PC-3 (cell line): ENCODE data around the gene TMEM60. TPM values are rescaled to one million over a fixed set of nuclear protein-coding genes. Genes with fewer than 3 reads are reported as not detected.
"Not testable (repeated sequence)": the region's sequence is repeated elsewhere in the genome, so short reads cannot be mapped to it uniquely, and the experiment has no call there.

Source experiments
- ATAC-seq: fragments of 200-7000 bp; cut with Tn5 transposase; 2 replicates; pipeline ENCODE4 v1.9.1; 2020; ENCODE audit warnings: mild to moderate bottlenecking, moderate library complexity
- BruUV-seq: library from RNA; stranded (reverse); fragments of 400-500 nt; replicated peaks from 2 replicates; lab custom pipeline; 2021; lab: Mats Ljungman, UMichigan
- CTCF ChIA-PET: fragments of 300-600 bp; sonication (Branson Sonifier 250); formaldehyde crosslinking; loops from one replicate; lab custom pipeline; 2022; ENCODE audit warnings: antibody characterized with exemption; lab: Charles Lee
- POLR2A ChIA-PET: fragments of 300-600 bp; sonication (Branson Sonifier 250); formaldehyde crosslinking; loops from one replicate; lab custom pipeline; 2022; ENCODE audit warnings: antibody characterized with exemption; ENCODE audit not compliant: unreplicated experiment; lab: Charles Lee
- DNase-seq: peaks from one replicate; pipeline ENCODE4 v3.0.0-alpha.2; 2015
- H2AFZ ChIP-seq: fragments of 300-600 bp; sonication (generic); 2 replicates; pipeline ENCODE4 v1.6.0; 2016; ENCODE audit warnings: antibody characterized with exemption, low read length
- H3F3A ChIP-seq: fragments of 300-600 bp; sonication (generic); one replicate; pipeline ENCODE4 v1.6.0; 2017; ENCODE audit warnings: antibody characterized with exemption, low read length, control low read depth, mild to moderate bottlenecking; ENCODE audit not compliant: unreplicated experiment
- H3K27ac ChIP-seq: fragments of 300-600 bp; sonication (generic); 2 replicates; pipeline ENCODE4 v1.5.1; 2016; ENCODE audit warnings: mild to moderate bottlenecking, low read length
- H3K27me3 ChIP-seq: fragments of 300-600 bp; sonication (generic); 2 replicates; pipeline ENCODE4 v1.6.1; 2016; ENCODE audit warnings: low read length, mixed read lengths
- H3K36me3 ChIP-seq: fragments of 300-600 bp; sonication (generic); 2 replicates; pipeline ENCODE4 v1.6.1; 2016; ENCODE audit warnings: low read depth, mixed run types, low read length, mixed read lengths
- H3K4me1 ChIP-seq: fragments of 300-600 bp; sonication (generic); 2 replicates; pipeline ENCODE4 v1.5.1; 2016; ENCODE audit warnings: low read length; ENCODE audit not compliant: insufficient read depth
- H3K4me2 ChIP-seq: fragments of 300-600 bp; sonication (generic); 2 replicates; pipeline ENCODE4 v1.6.0; 2016; ENCODE audit warnings: low read length
- H3K4me3 ChIP-seq: fragments of 300-600 bp; sonication (generic); 2 replicates; pipeline ENCODE4 v1.5.1; 2016; ENCODE audit warnings: mild to moderate bottlenecking, low read length, mixed read lengths
- H3K79me2 ChIP-seq: fragments of 300-600 bp; sonication (generic); 2 replicates; pipeline ENCODE4 v1.6.1; 2017; ENCODE audit warnings: low read length, mixed read lengths
- H3K9ac ChIP-seq: fragments of 300-600 bp; sonication (generic); 2 replicates; pipeline ENCODE4 v1.6.0; 2016; ENCODE audit warnings: mild to moderate bottlenecking, low read length
- H3K9me2 ChIP-seq: fragments of 300-600 bp; sonication (generic); replicated peaks from 2 replicates; pipeline ENCODE4 v1.6.1; 2016; ENCODE audit warnings: mixed run types, low read length, mixed read lengths
- H3K9me3 ChIP-seq: fragments of 300-600 bp; sonication (generic); 2 replicates; pipeline ENCODE4 v1.6.1; 2016; ENCODE audit warnings: low read length, mixed read lengths
- H4K20me1 ChIP-seq: fragments of 300-600 bp; sonication (generic); 2 replicates; pipeline ENCODE4 v1.6.1; 2016; ENCODE audit warnings: low read length, mixed read lengths
- EZH2 ChIP-seq: fragments of 300-600 bp; sonication (generic); IDR thresholded peaks from one replicate; pipeline ENCODE4 v1.6.1; 2017; ENCODE audit warnings: antibody characterized with exemption, mild to moderate bottlenecking, low read length; ENCODE audit not compliant: unreplicated experiment
- EZH2phosphoT487 ChIP-seq: fragments of 300-600 bp; sonication (generic); IDR thresholded peaks from 2 replicates; pipeline ENCODE4 v1.6.1; 2018; ENCODE audit warnings: mild to moderate bottlenecking, antibody characterized with exemption, low read length, borderline replicate concordance
- intact Hi-C: fragments of 100-400 bp; cut with micrococcal nuclease; formaldehyde crosslinking; loops from 2 replicates; pipeline ENCODE4 v1.9.0; 2023
- total RNA-seq: library from RNA; depleted of rRNA; stranded (reverse); fragments of >200 nt; gene quantifications from 2 replicates; pipeline ENCODE4 v1.2.3, GENCODE V29; 2014
- TF ChIP-seq, protein P1 (sequence below): fragments of 300-600 bp; sonication (generic); conservative IDR thresholded peaks from 2 replicates; pipeline ENCODE4 v1.5.1; 2017; ENCODE audit warnings: antibody characterized with exemption, low read depth, mild to moderate bottlenecking, low read length

Gene TMEM60
- total RNA-seq, 1 experiment from 2014 or later: 8.1 TPM

DNA sequence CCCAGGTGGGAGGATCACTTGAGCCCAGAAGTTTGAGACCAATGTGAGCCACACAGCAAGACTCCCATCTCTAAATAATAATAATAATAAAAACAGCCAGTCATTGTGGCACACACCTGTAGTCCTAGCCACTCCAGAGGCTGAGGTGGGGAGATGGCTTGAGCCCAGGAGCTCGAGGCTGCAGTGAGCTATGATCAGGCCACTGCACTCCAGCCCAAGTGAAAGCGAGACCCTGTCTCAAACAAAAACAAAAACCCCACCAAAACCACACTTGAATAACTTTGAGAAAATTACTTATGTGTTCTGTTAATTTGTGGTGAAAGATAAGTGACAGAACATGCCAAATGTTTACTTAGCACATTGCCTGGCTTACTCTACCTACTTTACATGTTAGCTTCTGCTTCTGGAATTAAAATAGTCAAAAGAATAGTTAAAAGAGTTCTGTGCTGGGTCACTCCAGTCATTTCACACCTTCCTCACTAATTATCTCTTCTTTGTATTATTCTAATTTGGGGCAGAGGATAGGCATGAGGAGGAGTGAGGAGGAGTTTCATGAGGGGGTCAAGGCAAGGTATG lies 9.8 kb downstream of the TMEM60 start:
- POLR2A ChIA-PET: no interaction called here
- H3K9me2 ChIP-seq: no peaks in the 10 kb centered on the region
- no peaks in the 10 kb centered on the region for H3K36me3 ChIP-seq
- H3K79me2 ChIP-seq: no peaks in the 10 kb centered on the region
- no peaks in the 10 kb centered on the region for H3K9me3 ChIP-seq
- CTCF ChIA-PET: no interaction called here
- no peak overlapping the region for H3K27ac ChIP-seq
- H3K4me1 ChIP-seq: peaks cover 8% of the 10 kb centered on the region; the same call in 1 of the 2 replicates
- BruUV-seq: no TSS peak
- no peak overlapping the region for H2AFZ ChIP-seq
- TF ChIP-seq, protein P1, sequence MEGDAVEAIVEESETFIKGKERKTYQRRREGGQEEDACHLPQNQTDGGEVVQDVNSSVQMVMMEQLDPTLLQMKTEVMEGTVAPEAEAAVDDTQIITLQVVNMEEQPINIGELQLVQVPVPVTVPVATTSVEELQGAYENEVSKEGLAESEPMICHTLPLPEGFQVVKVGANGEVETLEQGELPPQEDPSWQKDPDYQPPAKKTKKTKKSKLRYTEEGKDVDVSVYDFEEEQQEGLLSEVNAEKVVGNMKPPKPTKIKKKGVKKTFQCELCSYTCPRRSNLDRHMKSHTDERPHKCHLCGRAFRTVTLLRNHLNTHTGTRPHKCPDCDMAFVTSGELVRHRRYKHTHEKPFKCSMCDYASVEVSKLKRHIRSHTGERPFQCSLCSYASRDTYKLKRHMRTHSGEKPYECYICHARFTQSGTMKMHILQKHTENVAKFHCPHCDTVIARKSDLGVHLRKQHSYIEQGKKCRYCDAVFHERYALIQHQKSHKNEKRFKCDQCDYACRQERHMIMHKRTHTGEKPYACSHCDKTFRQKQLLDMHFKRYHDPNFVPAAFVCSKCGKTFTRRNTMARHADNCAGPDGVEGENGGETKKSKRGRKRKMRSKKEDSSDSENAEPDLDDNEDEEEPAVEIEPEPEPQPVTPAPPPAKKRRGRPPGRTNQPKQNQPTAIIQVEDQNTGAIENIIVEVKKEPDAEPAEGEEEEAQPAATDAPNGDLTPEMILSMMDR: no peak
- TF ChIP-seq EZH2 (no peak), EZH2phosphoT487 (no peak)
- H3K9ac ChIP-seq: no peak overlapping the region
- no peak overlapping the region for H3K4me3 ChIP-seq
- H4K20me1 ChIP-seq: no peaks in the 10 kb centered on the region
- H3F3A ChIP-seq: no peaks in the 10 kb centered on the region
- H3K27me3 ChIP-seq: no peaks in the 10 kb centered on the region
- ATAC-seq (no peak), DNase-seq (no peak)
- no peak overlapping the region for H3K4me2 ChIP-seq
- intact Hi-C loops: no loop called here

DNA sequence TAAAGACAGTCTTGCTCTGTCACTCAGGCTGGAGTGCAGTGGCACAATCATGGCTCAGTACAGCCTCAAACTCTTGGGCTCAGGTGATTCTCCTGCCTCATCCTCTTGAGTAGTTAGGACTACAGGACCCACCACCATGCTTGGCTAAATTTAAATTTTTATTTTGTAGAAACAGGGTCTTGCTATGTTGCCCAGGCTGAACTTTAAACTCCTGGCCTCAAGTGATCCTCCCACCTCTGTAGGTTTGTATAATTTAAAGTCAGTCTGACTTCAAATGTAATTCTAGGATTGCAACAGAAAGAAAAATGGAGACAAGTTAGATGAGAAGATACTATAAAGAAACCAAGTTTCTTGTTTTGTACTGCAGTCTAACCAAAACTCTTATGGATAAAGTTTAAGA lies 11.5 kb downstream of the TMEM60 start:
- H3K27ac ChIP-seq: no peak overlapping the region
- H3K79me2 ChIP-seq: no peaks in the 10 kb centered on the region
- intact Hi-C loops: no loop called here
- no peak overlapping the region for H3K4me3 ChIP-seq
- ATAC-seq (no peak), DNase-seq (no peak)
- no TSS peak for BruUV-seq
- no peak overlapping the region for H3K9ac ChIP-seq
- no peaks in the 10 kb centered on the region for H3F3A ChIP-seq
- CTCF ChIA-PET: no interaction called here
- peaks cover 8% of the 10 kb centered on the region; the same call in 1 of the 2 replicates for H3K4me1 ChIP-seq
- POLR2A ChIA-PET: no interaction called here
- H3K9me3 ChIP-seq: no peaks in the 10 kb centered on the region
- no peaks in the 10 kb centered on the region for H3K36me3 ChIP-seq
- no peaks in the 10 kb centered on the region for H4K20me1 ChIP-seq
- H3K27me3 ChIP-seq: no peaks in the 10 kb centered on the region
- H3K9me2 ChIP-seq: no peaks in the 10 kb centered on the region
- H3K4me2 ChIP-seq: no peak overlapping the region
- H2AFZ ChIP-seq: no peak overlapping the region
- TF ChIP-seq EZH2phosphoT487: no peak
- no peak for TF ChIP-seq EZH2
- TF ChIP-seq, protein P1: no peak

- no peaks in the 10 kb centered on the region for H3K79me2 ChIP-seq
- no peak overlapping the region for H2AFZ ChIP-seq
- H3K4me2 ChIP-seq: no peak overlapping the region
- ChIA-PET CTCF (no interaction called here), POLR2A (no interaction called here)
- no peaks in the 10 kb centered on the region for H3K36me3 ChIP-seq
- no peaks in the 10 kb centered on the region for H4K20me1 ChIP-seq
- no peaks in the 10 kb centered on the region for H3K9me2 ChIP-seq
- ATAC-seq: no peak
- 0 out of 2 replicates have a peak, but pooled peaks cover 1% of the 10 kb centered on the region for H3K4me1 ChIP-seq
- no peaks in the 10 kb centered on the region for H3K9me3 ChIP-seq
- no peak for TF ChIP-seq EZH2phosphoT487
- TF ChIP-seq, protein P1: no peak
- TF ChIP-seq EZH2: no peak
- no peak for DNase-seq
- no TSS peak for BruUV-seq
- intact Hi-C loops: no loop called here
- H3K27ac ChIP-seq: no peak overlapping the region
- no peaks in the 10 kb centered on the region for H3K27me3 ChIP-seq
- H3K4me3 ChIP-seq: no peak overlapping the region
- no peaks in the 10 kb centered on the region for H3F3A ChIP-seq
- no peak overlapping the region for H3K9ac ChIP-seq
Measured at GRCh38 chr7:77786018-77786417, 12.2 kb downstream of the TMEM60 start.

DNA sequence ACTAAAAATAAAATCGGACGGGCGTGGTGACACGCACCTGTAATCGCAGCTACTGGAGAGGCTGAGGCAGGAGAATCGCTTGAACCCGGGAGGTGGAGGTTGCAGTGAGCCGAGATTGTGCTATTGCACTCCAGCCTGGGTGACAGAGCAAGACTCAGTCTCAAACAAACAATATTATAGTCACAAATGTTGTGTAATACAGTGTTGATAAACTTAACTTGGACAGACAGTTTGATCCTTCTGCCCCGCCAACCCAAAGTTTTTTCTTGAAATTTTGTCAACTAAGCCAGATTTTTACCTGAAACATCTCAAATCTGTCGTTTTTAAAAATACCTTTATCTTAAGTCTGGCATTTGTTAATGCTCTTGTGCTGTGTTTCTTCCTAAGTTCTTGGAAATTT lies 13.8 kb downstream of the TMEM60 start:
- H3K4me1 ChIP-seq, ATAC-seq, DNase-seq, H2AFZ ChIP-seq, H3K27ac ChIP-seq, H3K4me3 ChIP-seq, H3K79me2 ChIP-seq, H3K9me2 ChIP-seq, POLR2A ChIA-PET, H3K9me3 ChIP-seq, H3K27me3 ChIP-seq, H3K9ac ChIP-seq, H3K36me3 ChIP-seq, H3F3A ChIP-seq, H4K20me1 ChIP-seq, H3K4me2 ChIP-seq, CTCF ChIA-PET, intact Hi-C loops, BruUV-seq: not testable (repeated sequence)
